GM12891 (cell line): ENCODE results near the gene GAREM1.

Experiments used
- PAX5 ChIP-seq: IDR thresholded peaks from 2 replicates; pipeline ENCODE4 v1.6.1; 2011; ENCODE audit warnings: low read length, moderate library complexity, mild to moderate bottlenecking; ENCODE audit not compliant: insufficient read depth, severe bottlenecking
- POLR2A ChIP-seq: IDR thresholded peaks from 2 replicates; pipeline ENCODE4 v1.6.1; 2011; ENCODE audit warnings: low read depth, low read length, control low read depth

- TF ChIP-seq PAX5, result no peak
- TF ChIP-seq POLR2A, result no peak
Observed at GRCh38 chr18:32324181-32324580, 146.5 kb downstream of the GAREM1 start.
